Measurements from ENCODE around the gene ASPHD2. TPM values are rescaled to one million over a fixed set of nuclear protein-coding genes. Genes with fewer than 3 reads are reported as not detected.

Gene ASPHD2
- total RNA-seq, 4 donors from 2014 or later: 0.38 to 2.4 (median 1.6) TPM

GRCh38 chr22:26448334-26448733 lies 19.3 kb downstream of the ASPHD2 start:
- 60 to 73% methylated on average over 4 to 5 of the region's 5 CpGs for WGBS, 2 donors
- H3K27me3 ChIP-seq: no peaks in the 10 kb centered on the region
- peaks cover 0 to 6% of the 10 kb centered on the region in 2 donors for H3K4me1 ChIP-seq
- no peaks in the 10 kb centered on the region for H3K9me3 ChIP-seq
- no peak for TF ChIP-seq POLR2A (IDR thresholded peaks at IDR 0.05)
- no peak for TF ChIP-seq CTCF (IDR thresholded peaks at IDR 0.05)
- H3K4me3 ChIP-seq (replicated peaks in 1 of 3): no peak overlapping the region
- no peak overlapping the region for H3K27ac ChIP-seq
- H3K36me3 ChIP-seq: peaks cover 17 to 18% of the 10 kb centered on the region in 2 donors
- intact Hi-C loops (cut with DNase I): no loop called here
- DNase-seq: no peak

GRCh38 chr22:26448941-26449340 lies 19.9 kb downstream of the ASPHD2 start:
- Histone ChIP-seq H3K9me3 (no peaks in the 10 kb centered on the region), H3K4me3 (replicated peaks in 1 of 3) (no peak overlapping the region), H3K4me1 (peaks cover 0 to 6% of the 10 kb centered on the region in 2 donors), H3K27me3 (no peaks in the 10 kb centered on the region), H3K27ac (no peak overlapping the region), H3K36me3 (peaks cover 18 to 23% of the 10 kb centered on the region in 2 donors)
- 72 to 81% methylated on average over 6 of the region's 6 CpGs for WGBS, 2 donors
- TF ChIP-seq CTCF (IDR thresholded peaks at IDR 0.05) (no peak), POLR2A (IDR thresholded peaks at IDR 0.05) (no peak)
- intact Hi-C loops (cut with DNase I): no loop called here
- no peak for DNase-seq

- 88 to 90% methylated on average over 9 of the region's 9 CpGs for WGBS, 2 donors
- Histone ChIP-seq H3K36me3 (peaks cover 18 to 27% of the 10 kb centered on the region in 2 donors), H3K27ac (no peak overlapping the region), H3K27me3 (no peaks in the 10 kb centered on the region), H3K4me1 (no peaks in the 10 kb centered on the region), H3K4me3 (replicated peaks in 1 of 3) (no peak overlapping the region), H3K9me3 (no peaks in the 10 kb centered on the region)
- no peak for TF ChIP-seq POLR2A (IDR thresholded peaks at IDR 0.05)
- TF ChIP-seq CTCF (IDR thresholded peaks at IDR 0.05): no peak
- intact Hi-C loops (cut with DNase I): no loop called here
- no peak for DNase-seq
Measured at GRCh38 chr22:26450453-26451185, 21.6 kb downstream of the ASPHD2 start.

GRCh38 chr22:26452236-26453016 lies 23.4 kb downstream of the ASPHD2 start:
- 90 to 93% methylated on average over 21 to 23 of the region's 23 CpGs for WGBS, 2 donors
- TF ChIP-seq CTCF (IDR thresholded peaks at IDR 0.05) (no peak), POLR2A (IDR thresholded peaks at IDR 0.05) (no peak)
- no peak for DNase-seq
- Histone ChIP-seq H3K4me1 (no peaks in the 10 kb centered on the region), H3K4me3 (replicated peaks in 1 of 3) (no peak overlapping the region), H3K27me3 (no peaks in the 10 kb centered on the region), H3K9me3 (no peaks in the 10 kb centered on the region), H3K36me3 (peaks cover 18 to 30% of the 10 kb centered on the region in 2 donors), H3K27ac (no peak overlapping the region)
- intact Hi-C loops (cut with DNase I): no loop called here

- no peaks in the 10 kb centered on the region for H3K4me1 ChIP-seq
- H3K4me3 ChIP-seq (replicated peaks in 1 of 3): no peak overlapping the region
- H3K9me3 ChIP-seq: no peaks in the 10 kb centered on the region
- 91% methylated on average over 9 of the region's 9 CpGs for WGBS, 2 donors
- intact Hi-C loops (cut with DNase I): no loop called here
- no peak overlapping the region for H3K27ac ChIP-seq
- TF ChIP-seq POLR2A (IDR thresholded peaks at IDR 0.05) (no peak), CTCF (IDR thresholded peaks at IDR 0.05) (no peak)
- no peaks in the 10 kb centered on the region for H3K27me3 ChIP-seq
- H3K36me3 ChIP-seq: peaks cover 23 to 38% of the 10 kb centered on the region in 2 donors
- DNase-seq: no peak
Measured at GRCh38 chr22:26453216-26453615, 24.2 kb downstream of the ASPHD2 start.
